CD4-positive, alpha-beta T cell treated with Interleukin-2 at 100 ng/mL for 4 hours (primary cell): ENCODE measurements around the gene CDK2.
"Not testable (repeated sequence)": the region's sequence is repeated elsewhere in the genome, so short reads cannot be mapped to it uniquely, and the experiment has no call there.

Experiments
- DNase-seq: peaks from one replicate; pipeline ENCODE4 v3.0.0-alpha.2; 2020; ENCODE audit warnings: low spot score

CDK2 gene

GRCh38 chr12:55982319-55982936 is 15.8 kb downstream of the CDK2 start:
- no peak for DNase-seq

GRCh38 chr12:55983232-55983842 is 16.7 kb downstream of the CDK2 start:
- DNase-seq = no peak

GRCh38 chr12:55984861-55985260 is 18.2 kb downstream of the CDK2 start:
- DNase-seq = no peak

DNA sequence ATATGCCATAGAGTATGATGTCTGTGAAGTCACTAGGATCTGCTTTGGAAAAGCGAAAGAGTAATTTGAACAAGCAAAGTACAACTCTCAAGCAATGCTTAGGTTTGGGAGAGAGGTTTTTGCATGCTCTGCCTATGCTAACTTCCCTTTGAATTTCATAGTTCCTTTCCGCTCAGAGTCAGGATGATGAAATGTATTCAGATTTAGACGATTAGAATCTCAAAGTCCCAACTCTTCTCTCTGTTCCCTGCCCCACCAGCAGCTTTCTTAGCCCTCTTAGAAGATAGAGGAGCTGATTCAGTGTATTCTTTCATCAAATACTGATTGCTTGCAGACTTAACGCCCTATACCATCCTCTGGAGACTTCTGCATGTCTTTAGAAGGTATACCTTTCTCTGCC is 18.7 kb downstream of the CDK2 start:
- no peak for DNase-seq

- not testable (repeated sequence) for DNase-seq
These were observed 19.3 kb downstream of the CDK2 start for GRCh38 chr12:55985976-55986375.

DNA sequence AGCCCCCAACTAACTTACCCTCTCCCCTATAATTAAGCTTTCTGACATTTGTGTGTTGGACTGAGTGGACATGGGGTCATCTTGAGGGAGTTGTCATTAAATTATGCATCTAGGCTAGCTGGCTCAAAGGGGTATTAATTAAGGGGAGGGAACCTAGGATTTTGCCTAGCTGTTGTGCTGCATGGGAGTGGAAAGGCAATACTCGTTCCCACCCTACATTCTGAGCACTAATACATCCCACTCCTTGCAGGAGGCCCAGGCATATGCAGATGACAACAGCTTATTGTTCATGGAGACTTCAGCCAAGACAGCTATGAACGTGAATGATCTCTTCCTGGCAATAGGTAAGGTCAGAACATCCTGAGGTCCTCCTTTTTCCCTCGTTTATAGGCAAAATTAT is 24.5 kb downstream of the CDK2 start:
- no peak for DNase-seq

GRCh38 chr12:55993230-55993853 is 26.7 kb downstream of the CDK2 start:
- DNase-seq = no peak

GRCh38 chr12:55995366-55995765 is 28.7 kb downstream of the CDK2 start:
- DNase-seq = no peak

DNA sequence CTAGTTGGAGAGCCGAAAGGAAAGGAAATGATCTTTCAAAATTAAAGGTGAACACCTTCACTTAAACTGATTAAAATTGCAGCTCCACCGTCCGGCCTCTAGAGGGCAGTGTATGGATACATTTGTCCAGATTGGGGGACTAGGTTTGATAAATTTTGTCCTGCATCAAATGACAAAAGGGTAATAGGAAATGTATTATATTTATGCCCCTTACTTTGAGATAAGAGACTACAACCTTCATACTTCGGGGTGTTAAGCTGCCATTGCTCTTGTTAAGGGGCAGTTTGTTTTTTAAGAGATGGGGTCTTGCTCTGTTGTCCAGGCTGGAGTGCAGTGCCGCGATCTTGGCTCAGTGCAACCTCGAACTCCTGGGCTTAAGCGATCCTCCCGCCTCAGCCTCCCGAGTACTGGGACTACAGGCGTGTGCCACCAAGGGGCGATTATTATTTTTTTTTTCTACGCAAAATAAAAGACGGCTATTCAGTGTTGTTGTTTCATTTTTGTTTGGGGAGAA is 29.6 kb downstream of the CDK2 start:
- peak; percentile 84 for DNase-seq

GRCh38 chr12:55996715-55997534 is 30.3 kb downstream of the CDK2 start, which contains the start of gene SUOX:
Gene SUOX (plus strand): TSS chr12:55997276. CDS start chr12:56002222, 4,946 bp downstream.
- DNase-seq = peak; percentile 29

- no peak for DNase-seq
These were observed 30.9 kb downstream of the CDK2 start for GRCh38 chr12:55997535-55997859.

- not testable (repeated sequence) for DNase-seq
These were observed 32.9 kb downstream of the CDK2 start for GRCh38 chr12:55999522-55999921.

DNA sequence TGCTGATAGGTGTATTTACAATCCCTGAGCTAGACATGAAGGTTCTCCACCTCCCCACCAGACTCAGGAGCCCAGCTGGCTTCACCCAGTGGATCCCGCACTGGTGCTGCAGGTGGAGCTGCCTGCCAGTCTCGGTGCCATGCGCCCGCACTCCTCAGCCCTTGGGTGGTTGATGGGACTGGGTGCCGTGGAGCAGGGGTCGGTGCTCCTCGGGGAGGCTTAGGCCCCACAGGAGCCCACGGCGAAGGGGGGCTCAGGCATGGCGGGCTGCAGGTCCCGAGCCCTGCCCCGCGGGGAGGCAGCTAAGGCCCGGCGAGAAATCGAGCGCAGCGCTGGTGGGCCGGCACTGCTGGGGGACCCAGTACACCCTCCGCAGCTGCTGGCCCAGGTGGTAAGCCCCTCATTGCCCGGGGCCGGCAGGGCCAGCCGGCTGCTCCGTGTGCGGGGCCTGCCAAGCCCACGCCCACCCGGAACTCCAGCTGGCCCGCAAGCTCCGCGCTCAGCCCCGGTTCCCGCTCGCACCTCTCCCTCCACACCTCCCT is 33.4 kb downstream of the CDK2 start:
- not testable (repeated sequence) for DNase-seq

DNA sequence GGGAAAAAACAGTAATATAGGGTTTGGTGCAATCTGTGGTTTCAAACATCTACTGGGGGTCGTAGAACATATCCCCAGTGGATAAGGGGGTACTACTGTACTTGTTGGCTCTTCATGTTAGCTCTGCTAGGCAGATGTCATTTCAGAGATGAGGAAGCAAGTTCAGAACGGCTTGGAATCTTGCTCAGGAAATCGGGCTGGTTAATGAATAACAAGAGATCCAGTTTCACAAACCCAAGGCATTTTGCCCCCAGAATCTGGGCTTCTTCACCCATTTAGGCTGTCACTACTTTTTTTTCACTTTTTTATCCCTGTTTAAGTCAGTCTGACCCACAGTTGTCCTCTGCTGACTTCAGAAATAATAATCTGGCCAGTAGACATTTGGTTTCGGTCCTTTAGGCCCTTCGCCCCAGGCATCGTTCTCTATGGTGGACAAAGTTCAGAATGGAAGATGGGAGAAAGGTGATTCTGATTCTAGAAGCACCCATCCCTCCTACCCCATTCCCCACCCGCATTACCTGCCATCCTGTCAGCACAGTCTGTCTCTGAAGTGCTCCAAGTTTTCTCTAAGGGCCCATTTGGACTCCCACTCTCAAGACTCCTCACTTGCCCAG is 35.0 kb downstream of the CDK2 start:
- DNase-seq = no peak

DNA sequence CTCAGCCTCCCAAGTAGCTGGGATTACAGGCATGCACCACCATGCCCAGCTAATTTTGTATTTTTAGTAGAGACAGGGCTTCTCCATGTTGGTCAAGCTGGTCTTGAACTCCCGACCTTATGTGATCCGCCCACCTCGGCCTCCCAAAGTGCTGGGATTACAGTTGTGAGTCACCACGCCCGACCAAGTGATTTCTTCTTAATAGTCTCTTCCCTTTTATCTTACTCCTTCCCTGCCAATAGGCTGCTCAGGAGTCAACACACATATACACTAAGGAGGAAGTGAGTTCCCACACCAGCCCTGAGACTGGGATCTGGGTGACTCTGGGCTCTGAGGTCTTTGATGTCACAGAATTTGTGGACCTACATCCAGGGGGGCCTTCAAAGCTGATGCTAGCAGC is 36.7 kb downstream of the CDK2 start:
- DNase-seq = not testable (repeated sequence)

DNA sequence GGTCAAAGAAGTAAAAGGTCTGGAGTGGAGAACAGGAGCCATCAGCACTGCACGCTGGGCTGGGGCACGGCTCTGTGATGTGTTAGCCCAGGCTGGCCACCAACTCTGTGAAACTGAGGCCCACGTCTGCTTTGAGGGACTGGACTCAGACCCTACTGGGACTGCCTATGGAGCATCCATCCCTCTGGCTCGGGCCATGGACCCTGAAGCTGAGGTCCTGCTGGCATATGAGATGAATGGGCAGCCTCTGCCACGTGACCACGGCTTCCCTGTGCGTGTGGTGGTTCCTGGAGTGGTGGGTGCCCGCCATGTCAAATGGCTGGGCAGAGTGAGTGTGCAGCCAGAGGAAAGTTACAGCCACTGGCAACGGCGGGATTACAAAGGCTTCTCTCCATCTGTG is 37.6 kb downstream of the CDK2 start:
- DNase-seq = no peak

GRCh38 chr12:56007564-56008559 is 41.2 kb downstream of the CDK2 start:
- DNase-seq = peak; percentile 60

GRCh38 chr12:56010111-56010570 is 43.5 kb downstream of the CDK2 start:
- DNase-seq = no peak

DNA sequence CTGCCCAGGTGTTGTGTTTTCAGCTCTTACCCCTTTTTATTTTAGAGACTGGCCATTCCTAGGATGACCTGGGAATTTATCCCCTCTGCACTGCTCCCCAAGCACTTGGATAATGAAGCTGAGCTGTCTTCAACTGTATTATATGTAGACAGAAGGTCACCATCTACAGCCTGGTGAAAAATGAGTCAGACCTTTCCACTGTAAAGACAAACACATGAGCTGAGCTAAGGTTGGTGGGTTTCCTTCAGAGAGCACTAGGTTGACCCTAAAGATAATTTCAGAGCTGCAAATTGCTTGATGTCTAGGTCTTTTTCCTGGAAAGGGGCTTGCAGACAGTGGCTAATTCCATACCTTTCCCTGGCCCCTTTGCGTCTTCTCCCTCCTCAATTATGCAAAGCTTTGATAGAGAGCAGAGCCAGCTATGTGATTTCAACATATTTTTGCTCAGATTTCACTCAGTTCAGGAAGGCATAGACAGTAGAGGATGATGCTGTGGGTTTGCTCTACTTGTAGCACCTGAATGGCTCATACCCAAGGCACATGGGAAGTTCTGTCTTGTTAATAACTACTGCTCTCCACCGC is 45.0 kb downstream of the CDK2 start:
- no peak for DNase-seq

DNA sequence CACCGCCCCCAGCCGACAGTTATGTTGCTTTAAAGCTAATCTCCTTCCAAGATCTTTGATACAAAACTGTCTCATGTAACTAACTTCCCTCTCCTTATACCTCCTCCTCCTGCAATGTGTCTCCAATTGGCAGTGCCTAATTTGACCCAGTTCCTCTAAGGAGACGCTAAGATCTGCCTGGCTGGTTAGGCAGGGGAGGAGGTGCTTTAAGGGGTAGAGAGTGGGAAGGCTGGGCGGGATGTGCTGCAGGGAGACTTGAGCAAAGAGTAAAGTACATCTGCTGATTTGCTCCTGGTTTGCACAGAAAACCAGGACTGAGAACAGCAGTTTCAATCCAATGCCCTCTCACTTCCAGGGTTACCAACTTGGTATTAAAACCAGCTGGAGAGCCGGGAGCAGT is 46.9 kb downstream of the CDK2 start:
- DNase-seq = no peak
